A549 treated with DMSO at 1 μM for 4 hours (cell line): ENCODE data around the gene PDIA4. TPM values are rescaled to one million over a fixed set of nuclear protein-coding genes. Genes with fewer than 3 reads are reported as not detected.

Experiments
- total RNA-seq: library from RNA; stranded (reverse); fragments of 200-300 nt; extraction: Qiagen RNA extraction; gene quantifications from 5 replicates; pipeline ENCODE4 v1.2.3, GENCODE V29; 2022; ENCODE audit warnings: low read depth

PDIA4 gene
- 179 to 200 TPM (median 192 TPM) in 5 replicates for total RNA-seq

GRCh38 chr7:149028346-149029109, at the start of gene PDIA4:
Gene PDIA4 (minus strand): TSS chr7:149028505. CDS start chr7:149028408, 97 bp downstream.

Other genes starting within 250 kb of the PDIA4 start
- 20.4 to 25.6 TPM (median 24.5 TPM) in 5 replicates for gene EZH2, start 144.2 kb downstream of the PDIA4 start, total RNA-seq
- 5.9 to 7.0 TPM (median 6.2 TPM) in 5 replicates for gene ZNF786, start 62.2 kb upstream of the PDIA4 start, total RNA-seq
- 1.0 to 1.3 TPM (median 1.2 TPM) in 5 replicates for gene ZNF425, start 97.8 kb upstream of the PDIA4 start, total RNA-seq
- 9.2 to 10.4 TPM (median 10.0 TPM) in 5 replicates for gene ZNF398, start 118.9 kb upstream of the PDIA4 start, total RNA-seq
- 20.9 to 26.7 TPM (median 25.6 TPM) in 5 replicates for gene ZNF282, start 167.0 kb upstream of the PDIA4 start, total RNA-seq
- gene ZNF212, start 211.1 kb upstream of the PDIA4 start, total RNA-seq = 11.5 to 15.0 TPM (median 12.8 TPM) in 5 replicates
- 5.6 to 7.6 TPM (median 6.5 TPM) in 5 replicates for gene ZNF783, start 233.7 kb upstream of the PDIA4 start, total RNA-seq